Measurements from ENCODE around the gene IMPA2.
"Not testable (repeated sequence)": the region's sequence is repeated elsewhere in the genome, so short reads cannot be mapped to it uniquely, and the experiment has no call there.

The IMPA2 gene

GRCh38 chr18:12038082-12038638 lies 56.9 kb downstream of the IMPA2 start:
- TF ChIP-seq, protein P1, sequence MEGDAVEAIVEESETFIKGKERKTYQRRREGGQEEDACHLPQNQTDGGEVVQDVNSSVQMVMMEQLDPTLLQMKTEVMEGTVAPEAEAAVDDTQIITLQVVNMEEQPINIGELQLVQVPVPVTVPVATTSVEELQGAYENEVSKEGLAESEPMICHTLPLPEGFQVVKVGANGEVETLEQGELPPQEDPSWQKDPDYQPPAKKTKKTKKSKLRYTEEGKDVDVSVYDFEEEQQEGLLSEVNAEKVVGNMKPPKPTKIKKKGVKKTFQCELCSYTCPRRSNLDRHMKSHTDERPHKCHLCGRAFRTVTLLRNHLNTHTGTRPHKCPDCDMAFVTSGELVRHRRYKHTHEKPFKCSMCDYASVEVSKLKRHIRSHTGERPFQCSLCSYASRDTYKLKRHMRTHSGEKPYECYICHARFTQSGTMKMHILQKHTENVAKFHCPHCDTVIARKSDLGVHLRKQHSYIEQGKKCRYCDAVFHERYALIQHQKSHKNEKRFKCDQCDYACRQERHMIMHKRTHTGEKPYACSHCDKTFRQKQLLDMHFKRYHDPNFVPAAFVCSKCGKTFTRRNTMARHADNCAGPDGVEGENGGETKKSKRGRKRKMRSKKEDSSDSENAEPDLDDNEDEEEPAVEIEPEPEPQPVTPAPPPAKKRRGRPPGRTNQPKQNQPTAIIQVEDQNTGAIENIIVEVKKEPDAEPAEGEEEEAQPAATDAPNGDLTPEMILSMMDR (conservative IDR thresholded peaks at IDR 0.05): no peak
- no peak for TF ChIP-seq ZFX (IDR thresholded peaks at IDR 0.05)
- peak overlapping the region; percentile 35; the same call in 1 of the 2 replicates for H3K27ac ChIP-seq

DNA sequence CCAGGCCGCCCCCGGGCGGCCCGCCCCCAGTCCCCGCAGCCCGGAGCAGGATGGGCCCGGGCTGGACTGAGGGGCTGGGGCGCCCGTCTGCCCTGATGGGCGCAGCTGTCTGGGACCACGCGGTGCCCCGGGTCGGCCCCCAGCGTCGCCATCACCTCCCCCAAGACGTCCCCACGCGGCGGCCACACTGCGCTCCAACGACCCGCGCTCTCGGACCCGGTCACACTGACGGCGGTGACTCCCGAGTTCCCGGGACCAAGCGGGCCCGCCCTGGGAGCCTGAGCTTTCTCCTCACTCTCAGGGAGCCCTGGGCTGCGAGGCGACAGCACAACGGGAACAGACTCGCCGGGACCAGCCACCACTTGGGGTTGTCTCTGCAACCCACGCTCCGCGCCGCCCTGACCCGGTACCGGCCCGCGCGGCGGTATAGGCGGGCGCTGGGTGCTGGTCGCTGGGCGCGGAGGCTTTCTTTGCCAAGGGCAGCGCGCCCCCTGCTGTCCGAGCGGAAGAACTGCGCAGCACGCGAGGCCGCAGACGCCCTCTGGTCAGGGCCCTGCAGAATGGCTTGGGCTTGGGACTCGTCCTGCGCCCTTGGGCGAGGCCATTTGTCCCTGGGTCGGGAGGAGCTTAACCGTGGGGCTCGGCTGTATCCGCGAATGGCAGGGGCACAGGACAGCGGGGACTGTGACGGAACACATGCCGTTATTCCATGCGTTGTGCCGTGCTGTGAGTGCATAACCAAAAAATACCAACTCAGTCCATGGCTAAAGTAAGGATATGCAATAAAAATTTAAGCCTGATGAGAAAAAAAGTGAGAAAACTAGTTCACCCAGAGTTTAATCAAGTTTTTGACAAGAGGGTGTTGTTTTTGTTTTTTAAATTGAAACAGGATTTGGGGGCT lies 57.6 kb downstream of the IMPA2 start:
- no peak for TF ChIP-seq ZFX (IDR thresholded peaks at IDR 0.05)
- TF ChIP-seq, protein P1 (conservative IDR thresholded peaks at IDR 0.05): peak; percentile 99
- H3K27ac ChIP-seq: peak overlapping the region; percentile 35

DNA sequence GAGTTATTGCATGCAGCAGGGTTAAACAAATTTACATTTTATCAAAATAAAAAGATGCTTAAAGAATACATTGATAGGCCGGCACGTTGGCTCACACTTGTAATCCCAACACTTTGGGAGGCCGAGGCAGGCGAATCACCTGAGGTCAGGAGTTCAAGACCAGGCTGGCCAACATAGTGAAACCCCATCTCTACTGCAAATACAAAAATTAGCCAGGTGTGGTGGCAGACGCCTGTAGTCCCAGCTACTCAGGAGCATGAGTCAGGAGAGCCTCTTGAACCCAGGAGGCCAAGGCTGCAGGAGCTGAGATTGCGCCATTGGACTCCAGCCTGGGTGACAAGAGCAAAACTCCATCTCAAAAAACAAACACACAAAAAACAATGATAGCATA lies 58.2 kb downstream of the IMPA2 start:
- H3K27ac ChIP-seq: not testable (repeated sequence)

GRCh38 chr18:12041561-12041960 lies 60.3 kb downstream of the IMPA2 start:
- TF ChIP-seq ZFX (IDR thresholded peaks at IDR 0.05): no peak
- TF ChIP-seq, protein P1 (conservative IDR thresholded peaks at IDR 0.05): no peak
- no peak overlapping the region for H3K27ac ChIP-seq

GRCh38 chr18:12043811-12044210 lies 62.5 kb downstream of the IMPA2 start:
- TF ChIP-seq ZFX (IDR thresholded peaks at IDR 0.05): no peak
- TF ChIP-seq, protein P1 (conservative IDR thresholded peaks at IDR 0.05): no peak

DNA sequence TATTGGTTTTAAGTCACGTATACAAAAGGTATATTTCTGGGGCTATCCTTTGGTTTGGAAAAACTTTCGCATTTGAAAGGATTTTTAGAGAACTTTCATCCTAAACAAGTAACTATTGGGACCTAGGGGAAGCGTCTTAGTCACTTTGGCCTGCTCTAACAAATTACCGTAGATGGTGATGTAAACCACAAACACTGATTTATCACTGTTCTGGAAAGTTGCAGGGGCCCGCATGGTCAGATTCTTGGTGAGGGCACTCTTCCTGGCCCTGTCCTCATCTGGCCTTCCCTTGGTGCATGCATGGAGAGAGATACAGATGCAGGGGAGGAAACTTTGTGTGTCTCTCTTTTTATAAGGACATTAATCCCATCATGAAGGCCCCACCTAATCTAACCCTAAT lies 63.3 kb downstream of the IMPA2 start:
- TF ChIP-seq ZFX (IDR thresholded peaks at IDR 0.05): no peak
- no peak overlapping the region for H3K27ac ChIP-seq

More at GRCh38 chr18:12043811-12044210, 62.5 kb downstream of the IMPA2 start:
- H3K27ac ChIP-seq: no peak overlapping the region

DNA sequence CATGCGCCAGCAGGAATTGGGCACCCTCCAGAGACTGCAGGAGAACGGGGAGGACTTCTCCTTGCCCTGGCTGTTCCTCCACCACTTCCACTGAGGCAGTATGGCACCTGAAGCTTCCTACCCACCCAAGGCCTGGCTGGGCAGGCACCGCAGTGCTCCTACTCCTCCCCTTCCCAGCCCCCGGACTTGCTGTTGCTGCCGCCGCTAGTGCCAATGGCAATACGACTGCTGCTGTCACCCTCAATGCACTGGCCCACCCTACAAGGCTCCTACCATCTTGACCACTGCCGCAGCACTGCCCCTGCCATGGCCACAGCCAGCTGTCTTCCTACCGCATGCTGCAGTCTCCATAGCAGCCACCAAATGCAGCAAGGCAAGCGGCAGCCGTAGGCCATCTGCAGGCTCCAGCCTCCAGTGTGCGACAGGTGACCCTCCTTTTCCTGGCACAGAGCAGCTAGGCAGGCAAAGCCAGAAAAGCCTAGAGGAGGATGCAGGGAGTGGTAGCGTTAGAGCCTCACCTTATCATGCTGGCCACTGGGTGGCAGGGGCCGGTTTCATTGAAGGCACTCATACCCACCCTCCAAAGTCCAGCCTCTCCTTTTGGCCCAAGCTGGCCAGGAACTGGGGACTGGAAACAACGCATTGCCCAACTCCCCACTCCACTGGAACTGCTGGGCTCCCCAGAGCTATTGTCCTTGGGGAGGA lies 64.9 kb downstream of the IMPA2 start:
- H3K27ac ChIP-seq: no peak overlapping the region
- TF ChIP-seq ZFX (IDR thresholded peaks at IDR 0.05): no peak
- TF ChIP-seq, protein P1 (conservative IDR thresholded peaks at IDR 0.05): no peak

DNA sequence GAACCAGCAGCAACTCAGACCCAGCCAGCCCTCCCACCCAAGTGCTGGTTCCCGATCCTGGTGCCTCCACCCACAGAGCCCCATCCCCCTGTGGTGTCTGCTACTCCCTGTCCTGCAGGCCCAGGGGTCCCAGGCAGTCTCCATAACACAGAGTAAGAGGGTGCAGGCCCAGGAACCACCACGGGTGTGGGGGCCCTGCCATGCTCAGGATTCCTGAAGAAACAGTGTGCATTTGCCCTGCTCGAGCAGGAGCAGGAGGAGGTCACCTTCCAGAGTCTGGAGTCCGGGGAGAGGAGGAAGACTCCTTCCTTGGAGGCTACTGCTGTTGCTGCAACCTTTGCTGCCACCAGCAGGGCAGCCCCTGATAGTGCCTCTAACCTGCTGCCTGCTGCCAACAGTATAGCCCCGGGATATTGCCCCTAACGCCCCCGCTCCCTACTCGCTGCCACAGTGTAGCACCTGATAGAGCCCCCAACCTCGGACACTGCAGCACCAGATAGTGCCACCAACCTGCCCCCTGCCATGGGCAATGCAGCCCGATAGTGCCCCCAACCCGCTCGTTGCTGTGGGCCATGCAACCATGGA lies 65.5 kb downstream of the IMPA2 start:
- no peak for TF ChIP-seq ZFX (IDR thresholded peaks at IDR 0.05)
- TF ChIP-seq, protein P1 (conservative IDR thresholded peaks at IDR 0.05): no peak; the same call in 1 of the 2 replicates
- no peak overlapping the region for H3K27ac ChIP-seq

All from C4-2B (cell line).